HL-60 (cell line): Measurements from ENCODE around the gene SDF2L1.

Experiments
- CTCF ChIP-seq: IDR thresholded peaks from one replicate; pipeline ENCODE4 v1.5.1; 2011; ENCODE audit warnings: low read length, control low read depth, inconsistent platforms; ENCODE audit not compliant: insufficient read depth
- POLR2AphosphoS5 ChIP-seq: IDR thresholded peaks from 2 replicates; pipeline ENCODE4 v1.6.1; 2012; ENCODE audit warnings: low read depth

- TF ChIP-seq CTCF (no peak), POLR2AphosphoS5 (no peak)
These were observed 44.1 kb downstream of the SDF2L1 start for GRCh38 chr22:21686193-21686608.
